HEK293T (cell line): ENCODE measurements around the gene LRRC1.
"Not testable (repeated sequence)": the region's sequence is repeated elsewhere in the genome, so short reads cannot be mapped to it uniquely, and the experiment has no call there.

Experiments used
- CTCF ChIA-PET: fragments of 350-600 bp; formaldehyde crosslinking; extraction: SDS; loops from one replicate; lab custom pipeline; 2021; ENCODE audit warnings: antibody characterized with exemption, inconsistent platforms; lab: Yijun Ruan, JAX
- POLR2A ChIA-PET: fragments of 350-600 bp; formaldehyde crosslinking; extraction: SDS; loops from one replicate; lab custom pipeline; 2020; ENCODE audit warnings: antibody characterized with exemption, inconsistent platforms; lab: Yijun Ruan, JAX
- DNase-seq: peaks from one replicate; pipeline ENCODE4 v3.0.0; 2012; ENCODE audit warnings: mixed read lengths; ENCODE audit errors: extremely low spot score
- ARNT ChIP-seq: fragments of 450-650 bp; IDR thresholded peaks from 2 replicates; pipeline ENCODE4 v1.6.1; 2017; ENCODE audit warnings: mild to moderate bottlenecking
- BHLHE40 ChIP-seq: fragments of 450-650 bp; IDR thresholded peaks from 2 replicates; pipeline ENCODE4 v1.6.1; 2016; ENCODE audit warnings: mild to moderate bottlenecking, moderate library complexity, borderline replicate concordance
- CTBP1 ChIP-seq: fragments of 450-650 bp; IDR thresholded peaks from 2 replicates; pipeline ENCODE4 v1.6.1; 2016; ENCODE audit warnings: borderline replicate concordance
- ELF4 ChIP-seq: fragments of 450-650 bp; IDR thresholded peaks from 2 replicates; pipeline ENCODE4 v1.6.1; 2017; ENCODE audit warnings: antibody characterized with exemption
- FOXA1 ChIP-seq: fragments of 450-650 bp; IDR thresholded peaks from 2 replicates; pipeline ENCODE4 v1.6.1; 2016; ENCODE audit warnings: mild to moderate bottlenecking
- FOXK2 ChIP-seq: fragments of 450-650 bp; IDR thresholded peaks from 2 replicates; pipeline ENCODE4 v1.6.1; 2016; ENCODE audit warnings: mild to moderate bottlenecking
- FOXM1 ChIP-seq: fragments of 450-650 bp; IDR thresholded peaks from 2 replicates; pipeline ENCODE4 v1.6.1; 2017; ENCODE audit warnings: mild to moderate bottlenecking, borderline replicate concordance
- HDGF ChIP-seq: fragments of 450-650 bp; IDR thresholded peaks from 2 replicates; pipeline ENCODE4 v1.6.1; 2017; ENCODE audit warnings: antibody characterized with exemption, borderline replicate concordance
- L3MBTL2 ChIP-seq: fragments of 450-650 bp; conservative IDR thresholded peaks from 2 replicates; pipeline ENCODE4 v1.6.1; 2016; ENCODE audit warnings: mild to moderate bottlenecking
- LEF1 ChIP-seq: fragments of 450-650 bp; IDR thresholded peaks from 2 replicates; pipeline ENCODE4 v1.6.1; 2017; ENCODE audit warnings: mild to moderate bottlenecking, borderline replicate concordance
- NFRKB ChIP-seq: fragments of 450-650 bp; IDR thresholded peaks from 2 replicates; pipeline ENCODE4 v1.6.1; 2016; ENCODE audit warnings: mild to moderate bottlenecking, moderate library complexity
- SP1 ChIP-seq: fragments of 450-650 bp; IDR thresholded peaks from 2 replicates; pipeline ENCODE4 v1.6.1; 2017
- SUZ12 ChIP-seq: fragments of 450-650 bp; IDR thresholded peaks from 2 replicates; pipeline ENCODE4 v1.6.1; 2016; ENCODE audit warnings: mild to moderate bottlenecking
- TARDBP ChIP-seq: fragments of 450-650 bp; IDR thresholded peaks from 2 replicates; pipeline ENCODE4 v1.6.1; 2016
- ZNF384 ChIP-seq: fragments of 450-650 bp; IDR thresholded peaks from 2 replicates; pipeline ENCODE4 v1.6.1; 2016
- TF ChIP-seq, protein P1 (sequence below): fragments of 450-650 bp; IDR thresholded peaks from 2 replicates; pipeline ENCODE4 v1.6.1; 2016

LRRC1 gene

DNA sequence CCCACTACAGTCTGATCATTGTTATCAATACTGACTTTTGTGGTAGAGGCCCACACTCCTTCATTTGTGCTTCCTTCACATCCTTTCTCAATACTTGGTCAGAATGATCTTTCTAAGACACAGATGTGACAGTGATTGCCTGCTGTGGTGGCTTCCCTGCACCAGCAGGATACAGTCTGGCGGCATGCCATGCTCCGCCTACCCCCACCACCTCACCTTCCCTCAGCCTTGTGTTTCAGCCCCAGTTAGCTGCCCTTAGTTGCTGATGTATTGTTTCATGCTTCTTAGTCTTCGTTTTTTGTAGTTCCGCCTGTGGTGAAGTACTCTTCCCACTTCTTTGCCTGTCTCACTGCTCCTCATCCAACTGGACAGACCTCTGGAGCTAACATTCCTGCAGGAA is 10.9 kb downstream of the LRRC1 start:
- CTCF ChIA-PET = no interaction called here
- TF ChIP-seq L3MBTL2 = no peak
- no peak for TF ChIP-seq FOXK2
- no peak for TF ChIP-seq SUZ12
- TF ChIP-seq ELF4 = no peak
- no peak for TF ChIP-seq NFRKB
- no peak for TF ChIP-seq LEF1
- TF ChIP-seq SP1 = no peak
- no peak for TF ChIP-seq FOXA1
- POLR2A ChIA-PET = interaction anchor here (1.1 to 1.2 kb wide), 3 partner anchors 11 to 29 kb away, joined by 3 to 6 read pairs (median 5); partner anchors contain the start of gene LRRC1
- DNase-seq = peak; percentile 40

DNA sequence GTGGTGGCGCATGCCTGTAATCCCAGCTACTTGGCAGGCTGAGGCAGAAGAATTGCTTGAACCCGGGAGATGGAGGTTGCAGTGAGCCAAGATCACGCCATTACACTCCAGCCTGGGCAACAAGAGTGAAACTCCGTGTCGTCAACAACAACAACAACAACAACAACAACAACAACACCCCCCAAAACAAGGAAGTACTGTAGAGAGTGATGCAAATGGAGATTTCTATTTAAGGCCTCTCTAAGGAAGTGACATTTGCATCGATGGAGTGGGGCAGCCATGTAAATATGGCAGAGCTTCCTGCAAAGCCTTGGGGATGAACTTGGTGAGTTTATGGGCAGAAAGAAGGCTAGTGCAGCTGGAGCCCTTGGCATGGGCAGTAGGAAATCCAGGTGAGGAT is 12.8 kb downstream of the LRRC1 start:
- POLR2A ChIA-PET = not testable (repeated sequence)

GRCh38 chr6:53808302-53808881 is 13.6 kb downstream of the LRRC1 start:
- POLR2A ChIA-PET = interaction anchor here (1.1 to 1.4 kb wide), 2 partner anchors 12 to 13 kb away, joined by 4 read pairs; partner anchors contain the start of gene LRRC1
- CTCF ChIA-PET = interaction anchor here (0.7 to 1.0 kb wide), 2 partner anchors 9 to 73 kb away, joined by 3 to 4 read pairs; no protein-coding TSS in a partner anchor
- no peak for DNase-seq
- TF ChIP-seq FOXK2 (no peak), CTBP1 (no peak), HDGF (no peak), SUZ12 (no peak), SP1 (no peak), L3MBTL2 (no peak), LEF1 (no peak), NFRKB (no peak)

More for the DNA sequence above, 12.8 kb downstream of the LRRC1 start:
- CTCF ChIA-PET, DNase-seq: not testable (repeated sequence)

- CTCF ChIA-PET = no interaction called here
- TF ChIP-seq, protein P1, sequence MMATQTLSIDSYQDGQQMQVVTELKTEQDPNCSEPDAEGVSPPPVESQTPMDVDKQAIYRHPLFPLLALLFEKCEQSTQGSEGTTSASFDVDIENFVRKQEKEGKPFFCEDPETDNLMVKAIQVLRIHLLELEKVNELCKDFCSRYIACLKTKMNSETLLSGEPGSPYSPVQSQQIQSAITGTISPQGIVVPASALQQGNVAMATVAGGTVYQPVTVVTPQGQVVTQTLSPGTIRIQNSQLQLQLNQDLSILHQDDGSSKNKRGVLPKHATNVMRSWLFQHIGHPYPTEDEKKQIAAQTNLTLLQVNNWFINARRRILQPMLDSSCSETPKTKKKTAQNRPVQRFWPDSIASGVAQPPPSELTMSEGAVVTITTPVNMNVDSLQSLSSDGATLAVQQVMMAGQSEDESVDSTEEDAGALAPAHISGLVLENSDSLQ = no peak
- TF ChIP-seq CTBP1 (no peak), TARDBP (no peak), SP1 (no peak), SUZ12 (no peak), BHLHE40 (no peak), ARNT (no peak), NFRKB (no peak), FOXK2 (no peak), LEF1 (no peak), HDGF (no peak), ZNF384 (no peak), L3MBTL2 (no peak), FOXM1 (no peak), FOXA1 (no peak)
- DNase-seq = no peak
- POLR2A ChIA-PET = interaction anchor here (2.7 kb wide), 1 partner anchor 15 kb away, joined by 9 read pairs; the partner anchor contains the start of gene LRRC1
Measured at GRCh38 chr6:53809691-53810090, 14.9 kb downstream of the LRRC1 start.

GRCh38 chr6:53811082-53811481 is 16.3 kb downstream of the LRRC1 start:
- TF ChIP-seq FOXM1 (no peak), SUZ12 (no peak), TARDBP (no peak), LEF1 (no peak), ZNF384 (no peak), SP1 (no peak), NFRKB (no peak), CTBP1 (no peak), BHLHE40 (no peak), ELF4 (no peak), L3MBTL2 (no peak), FOXK2 (no peak)
- TF ChIP-seq, protein P1 = no peak
- DNase-seq = no peak
- CTCF ChIA-PET = interaction anchor here (0.6 kb wide), 1 partner anchor 159 kb away, joined by 3 read pairs; no protein-coding TSS in a partner anchor
- POLR2A ChIA-PET = interaction anchor here (1.1 to 2.7 kb wide), 2 partner anchors 15 to 16 kb away, joined by 3 to 9 read pairs; partner anchors contain the start of gene LRRC1

DNA sequence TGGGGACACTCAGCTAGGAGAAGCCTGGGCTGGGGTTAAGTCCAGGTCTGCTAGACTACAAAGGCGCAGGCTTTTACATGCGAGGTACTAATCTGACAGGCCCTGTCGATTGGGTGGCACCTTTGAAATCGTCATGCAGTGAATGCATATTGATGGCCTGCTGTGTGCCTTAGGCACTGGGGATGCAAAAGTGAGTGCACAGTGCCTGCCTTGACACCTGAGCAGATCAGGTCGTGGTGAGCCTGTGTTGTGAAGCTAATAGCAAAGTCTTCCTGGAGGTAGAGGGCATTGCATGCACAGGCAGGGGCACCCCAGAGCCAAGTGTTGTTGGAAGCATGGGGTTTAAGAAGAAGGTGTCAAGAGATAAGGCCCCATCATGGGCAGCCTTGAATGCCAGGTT is 16.9 kb downstream of the LRRC1 start:
- no peak for TF ChIP-seq SUZ12
- no peak for TF ChIP-seq CTBP1
- TF ChIP-seq TARDBP = no peak
- no peak for TF ChIP-seq LEF1
- TF ChIP-seq, protein P1 = no peak
- TF ChIP-seq FOXA1 = no peak
- no peak for TF ChIP-seq NFRKB
- TF ChIP-seq ARNT = no peak
- CTCF ChIA-PET = no interaction called here
- POLR2A ChIA-PET = interaction anchor here (2.7 kb wide), 1 partner anchor 17 kb away, joined by 9 read pairs; the partner anchor contains the start of gene LRRC1
- DNase-seq = no peak

- no peak for DNase-seq
- TF ChIP-seq FOXK2 (no peak), SUZ12 (no peak), BHLHE40 (no peak), CTBP1 (no peak), SP1 (no peak), FOXA1 (no peak), TARDBP (no peak), ZNF384 (no peak), FOXM1 (no peak), LEF1 (no peak), ARNT (no peak), HDGF (no peak), L3MBTL2 (no peak), ELF4 (no peak), NFRKB (no peak)
- TF ChIP-seq, protein P1 = no peak
- ChIA-PET POLR2A (interaction anchor here (0.7 to 2.9 kb wide), 2 partner anchors 12 to 19 kb away, joined by 3 to 15 read pairs; partner anchors contain the start of gene LRRC1), CTCF (no interaction called here)
Measured at GRCh38 chr6:53813096-53813495, 18.3 kb downstream of the LRRC1 start.
